ENCODE results near the gene DAW1. TPM values are rescaled to one million over a fixed set of nuclear protein-coding genes. Genes with fewer than 3 reads are reported as not detected.

The DAW1 gene
- total and polyA plus RNA-seq, 2 donors (not counting 1 experiment from before 2014, with no cell fraction given): 0.11 TPM; not detected in 1

DNA sequence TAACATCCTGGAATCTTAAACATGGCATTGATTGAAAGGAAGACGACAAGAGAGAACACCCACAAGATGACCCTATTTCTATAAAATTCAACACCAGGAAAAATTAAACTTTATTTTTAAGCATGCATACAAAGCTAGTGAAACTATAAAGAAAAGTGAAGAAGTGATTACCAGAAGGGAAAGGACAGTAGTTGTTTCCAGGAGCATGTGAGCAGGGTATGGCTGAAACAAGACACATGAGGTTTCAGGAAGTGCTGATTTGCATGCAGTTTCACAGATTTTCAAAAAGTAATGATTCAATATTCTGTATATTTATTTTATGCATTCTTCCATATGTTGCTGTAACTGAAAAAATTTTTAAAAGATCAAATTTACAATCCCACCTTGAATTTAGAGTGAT lies 24.6 kb upstream of the DAW1 start:
- H3K27me3 ChIP-seq (ENCODE audit: control insufficient read depth, insufficient read depth, low read length): no peaks in the 10 kb centered on the region
- no peak for DNase-seq (ENCODE audit: low read depth in 2 of 2)
- H3K9me3 ChIP-seq (ENCODE audit: control insufficient read depth, insufficient read depth, low read depth, low read length): no peaks in the 10 kb centered on the region
- no peaks in the 10 kb centered on the region for H3K36me3 ChIP-seq (ENCODE audit: control insufficient read depth, insufficient read depth, low read length)
- H3K4me3 ChIP-seq (replicated peaks in 1 of 4; ENCODE audit: control extremely low read depth in 1 of 4, insufficient read depth in 1 of 4, low read depth in 3 of 4, low read length in 4 of 4): no peak overlapping the region
- H3K79me2 ChIP-seq (ENCODE audit: control insufficient read depth, insufficient read depth, low read length): no peaks in the 10 kb centered on the region
- TF ChIP-seq EZH2 (IDR thresholded peaks at IDR 0.05; ENCODE audit: low read length, missing control alignments): no peak
- TF ChIP-seq, protein P1, sequence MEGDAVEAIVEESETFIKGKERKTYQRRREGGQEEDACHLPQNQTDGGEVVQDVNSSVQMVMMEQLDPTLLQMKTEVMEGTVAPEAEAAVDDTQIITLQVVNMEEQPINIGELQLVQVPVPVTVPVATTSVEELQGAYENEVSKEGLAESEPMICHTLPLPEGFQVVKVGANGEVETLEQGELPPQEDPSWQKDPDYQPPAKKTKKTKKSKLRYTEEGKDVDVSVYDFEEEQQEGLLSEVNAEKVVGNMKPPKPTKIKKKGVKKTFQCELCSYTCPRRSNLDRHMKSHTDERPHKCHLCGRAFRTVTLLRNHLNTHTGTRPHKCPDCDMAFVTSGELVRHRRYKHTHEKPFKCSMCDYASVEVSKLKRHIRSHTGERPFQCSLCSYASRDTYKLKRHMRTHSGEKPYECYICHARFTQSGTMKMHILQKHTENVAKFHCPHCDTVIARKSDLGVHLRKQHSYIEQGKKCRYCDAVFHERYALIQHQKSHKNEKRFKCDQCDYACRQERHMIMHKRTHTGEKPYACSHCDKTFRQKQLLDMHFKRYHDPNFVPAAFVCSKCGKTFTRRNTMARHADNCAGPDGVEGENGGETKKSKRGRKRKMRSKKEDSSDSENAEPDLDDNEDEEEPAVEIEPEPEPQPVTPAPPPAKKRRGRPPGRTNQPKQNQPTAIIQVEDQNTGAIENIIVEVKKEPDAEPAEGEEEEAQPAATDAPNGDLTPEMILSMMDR (conservative IDR thresholded peaks at IDR 0.05 in 1 of 2, IDR thresholded peaks at IDR 0.05 in 1 of 2; ENCODE audit: low read depth in 1 of 2, low read length in 2 of 2): no peak
- H3K4me2 ChIP-seq (ENCODE audit: extremely low read depth, insufficient read depth, low read length): no peak overlapping the region
- H3K4me1 ChIP-seq (ENCODE audit: control insufficient read depth, extremely low read depth, insufficient read depth, low read length): no peaks in the 10 kb centered on the region
- H4K20me1 ChIP-seq (ENCODE audit: control insufficient read depth, extremely low read depth, insufficient read depth, low read length): no peaks in the 10 kb centered on the region
- H3K27ac ChIP-seq (ENCODE audit: insufficient read depth, low read length): no peak overlapping the region
- H3K9ac ChIP-seq (ENCODE audit: insufficient read depth, low read length): no peak overlapping the region
- H2AFZ ChIP-seq (ENCODE audit: low read length): no peak overlapping the region

DNA sequence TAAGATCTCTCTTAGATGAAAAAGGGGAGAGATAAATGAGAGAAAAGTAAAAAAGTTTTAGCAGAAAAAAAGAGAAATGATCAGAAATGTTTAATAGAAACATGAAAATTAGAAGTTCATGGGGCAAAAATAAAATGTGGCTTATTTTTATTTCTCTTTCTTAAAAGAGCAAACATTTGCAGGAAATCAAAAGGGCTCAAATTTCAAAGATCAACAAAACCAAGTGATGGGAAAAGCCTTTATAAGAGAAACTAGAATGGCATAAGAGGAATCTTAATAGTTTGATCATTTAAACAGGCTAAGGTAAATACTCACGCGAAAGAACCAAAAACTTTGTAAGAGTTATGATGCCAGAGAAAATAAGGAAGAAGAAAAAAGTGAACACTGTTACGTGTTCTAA lies 23.3 kb upstream of the DAW1 start:
- no peak overlapping the region for H3K9ac ChIP-seq (ENCODE audit: insufficient read depth, low read length)
- H3K4me2 ChIP-seq (ENCODE audit: extremely low read depth, insufficient read depth, low read length): no peak overlapping the region
- no peaks in the 10 kb centered on the region for H3K4me1 ChIP-seq (ENCODE audit: control insufficient read depth, extremely low read depth, insufficient read depth, low read length)
- peak in 1 of 2 donors; percentile 71 for DNase-seq (ENCODE audit: low read depth in 2 of 2)
- no peaks in the 10 kb centered on the region for H3K9me3 ChIP-seq (ENCODE audit: control insufficient read depth, insufficient read depth, low read depth, low read length)
- H3K27me3 ChIP-seq (ENCODE audit: control insufficient read depth, insufficient read depth, low read length): no peaks in the 10 kb centered on the region
- H3K36me3 ChIP-seq (ENCODE audit: control insufficient read depth, insufficient read depth, low read length): no peaks in the 10 kb centered on the region
- TF ChIP-seq EZH2 (IDR thresholded peaks at IDR 0.05; ENCODE audit: low read length, missing control alignments): no peak
- TF ChIP-seq, protein P1 (conservative IDR thresholded peaks at IDR 0.05 in 1 of 2, IDR thresholded peaks at IDR 0.05 in 1 of 2; ENCODE audit: low read depth in 1 of 2, low read length in 2 of 2): no peak
- H2AFZ ChIP-seq (ENCODE audit: low read length): no peak overlapping the region
- no peaks in the 10 kb centered on the region for H4K20me1 ChIP-seq (ENCODE audit: control insufficient read depth, extremely low read depth, insufficient read depth, low read length)
- H3K4me3 ChIP-seq (replicated peaks in 1 of 4; ENCODE audit: control extremely low read depth in 1 of 4, insufficient read depth in 1 of 4, low read depth in 3 of 4, low read length in 4 of 4): no peak overlapping the region
- H3K79me2 ChIP-seq (ENCODE audit: control insufficient read depth, insufficient read depth, low read length): no peaks in the 10 kb centered on the region
- no peak overlapping the region for H3K27ac ChIP-seq (ENCODE audit: insufficient read depth, low read length)

DNA sequence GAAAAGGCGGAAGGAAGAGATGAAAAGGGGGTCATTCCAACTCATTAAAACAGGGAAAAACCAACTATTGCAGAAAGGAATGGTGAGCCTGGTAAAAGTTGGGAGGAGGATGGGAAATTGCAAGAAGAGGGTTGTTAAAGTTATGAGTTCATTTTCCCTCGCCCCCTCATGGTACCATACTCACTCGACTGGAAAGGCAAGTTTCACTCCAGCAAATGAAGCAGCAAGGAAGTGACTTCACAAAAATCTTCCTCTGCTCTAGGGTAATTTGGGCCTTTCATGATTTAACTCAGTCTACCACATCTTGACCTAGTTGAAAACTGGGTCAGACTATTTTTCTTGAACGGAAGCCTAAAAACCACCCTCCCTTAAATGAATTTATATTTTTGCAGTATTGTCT lies 22.8 kb upstream of the DAW1 start:
- H3K79me2 ChIP-seq (ENCODE audit: control insufficient read depth, insufficient read depth, low read length): no peaks in the 10 kb centered on the region
- H2AFZ ChIP-seq (ENCODE audit: low read length): no peak overlapping the region
- H4K20me1 ChIP-seq (ENCODE audit: control insufficient read depth, extremely low read depth, insufficient read depth, low read length): no peaks in the 10 kb centered on the region
- no peak for DNase-seq (ENCODE audit: low read depth in 2 of 2)
- H3K27ac ChIP-seq (ENCODE audit: insufficient read depth, low read length): no peak overlapping the region
- H3K4me3 ChIP-seq (replicated peaks in 1 of 4; ENCODE audit: control extremely low read depth in 1 of 4, insufficient read depth in 1 of 4, low read depth in 3 of 4, low read length in 4 of 4): no peak overlapping the region
- no peak overlapping the region for H3K4me2 ChIP-seq (ENCODE audit: extremely low read depth, insufficient read depth, low read length)
- H3K36me3 ChIP-seq (ENCODE audit: control insufficient read depth, insufficient read depth, low read length): no peaks in the 10 kb centered on the region
- H3K9me3 ChIP-seq (ENCODE audit: control insufficient read depth, insufficient read depth, low read depth, low read length): no peaks in the 10 kb centered on the region
- H3K27me3 ChIP-seq (ENCODE audit: control insufficient read depth, insufficient read depth, low read length): no peaks in the 10 kb centered on the region
- TF ChIP-seq EZH2 (IDR thresholded peaks at IDR 0.05; ENCODE audit: low read length, missing control alignments): no peak
- no peak overlapping the region for H3K9ac ChIP-seq (ENCODE audit: insufficient read depth, low read length)
- H3K4me1 ChIP-seq (ENCODE audit: control insufficient read depth, extremely low read depth, insufficient read depth, low read length): no peaks in the 10 kb centered on the region
